Psoas muscle (tissue), 8 donors: ENCODE data around the gene TMEM247. TPM values are rescaled to one million over a fixed set of nuclear protein-coding genes. Genes with fewer than 3 reads are reported as not detected.

Source experiments
- ATAC-seq, 4 donors: fragments of 200-7000 bp; cut with Tn5 transposase; one replicate each; pipeline ENCODE4 v1.9.1; 2020; ENCODE audit warnings: moderate library complexity in 3 of 4, mild to moderate bottlenecking in 2 of 4
- DNase-seq, 2 donors: peaks; one replicate each; pipeline ENCODE4 v3.0.0-alpha.2; 2020
- H3K27ac ChIP-seq: fragments of 200-600 bp; one replicate; pipeline ENCODE4 v1.8.0; 2022
- H3K27me3 ChIP-seq, 3 donors: fragments of 200-600 bp in 1 of 3; one replicate each; pipeline versions ENCODE4 v1.6.1 to v1.8.0; 2013 to 2022; ENCODE audit warnings: low read length in 2 of 3, mild to moderate bottlenecking in 2 of 3, moderate library complexity in 1 of 3; ENCODE audit not compliant: insufficient read depth in 3 of 3
- H3K36me3 ChIP-seq, 2 donors: fragments of 200-600 bp in 1 of 2; one replicate each; pipeline versions ENCODE4 v1.6.1 to v1.8.0; 2013 to 2022; ENCODE audit warnings: low read depth in 1 of 2, mild to moderate bottlenecking in 1 of 2, moderate library complexity in 1 of 2; ENCODE audit not compliant: insufficient read depth in 1 of 2
- H3K4me1 ChIP-seq: fragments of 200-600 bp; one replicate; pipeline ENCODE4 v1.8.0; 2022
- H3K4me3 ChIP-seq: fragments of 200-600 bp; one replicate; pipeline ENCODE4 v1.8.0; 2022; ENCODE audit warnings: mild to moderate bottlenecking
- H3K9me3 ChIP-seq: fragments of 200-600 bp; one replicate; pipeline ENCODE4 v1.8.0; 2022
- WGBS, 3 donors: extraction: QIAGEN DNeasy Blood & Tissue Kit; methylation state at CpG; one replicate each; pipeline versions ENCODE4 v1.1.6 to v1.1.7; 2013; 5-methylcytosine and 5-hydroxymethylcytosine counted together
- intact Hi-C, 2 donors: fragments of 100-400 bp; cut with DNase I; formaldehyde crosslinking; loops; one replicate each; pipeline versions ENCODE4 v1.11.0 to v1.14.2; 2022
- polyA plus RNA-seq, 3 donors: library from polyadenylated mRNA; stranded (reverse); fragments of 200-250 nt; gene quantifications; one replicate each; pipeline ENCODE4 v1.2.3, GENCODE V29; 2013
- total RNA-seq, 4 donors: library from RNA; stranded (reverse); fragmentation: NEBNext Ultra II Directional in 2 of 4; extraction: Animal tissue kit (Norgen Biotek cat#: 25700) in 2 of 4; gene quantifications; one replicate each; pipeline versions ENCODE4 v1.2.1 to v1.2.4, GENCODE V29; 2021 to 2023
- TF ChIP-seq, protein P1 (sequence below): fragments of 200-600 bp; IDR thresholded peaks from one replicate; pipeline ENCODE4 v1.8.0; 2022; ENCODE audit warnings: antibody characterized with exemption
- donor health status: healthy with polysubstance abuse.
- donor health status: DM: no; HTN: no; CAD: no; lungs with moderate emphysema.
- donor health status: Bipolar disorder and iron deficiency.
- donor health status: healthy.
- donor health status: DM: yes; HTN: yes; CAD: no.
- donor health status: DM: no; HTN: no; CAD: no.
- donor health status: DM: no; HTN: no; CAD: no.
- donor health status: DM: yes; HTN: yes; CAD: no.

The TMEM247 gene
- total and polyA plus RNA-seq, 7 donors, result not detected

DNA sequence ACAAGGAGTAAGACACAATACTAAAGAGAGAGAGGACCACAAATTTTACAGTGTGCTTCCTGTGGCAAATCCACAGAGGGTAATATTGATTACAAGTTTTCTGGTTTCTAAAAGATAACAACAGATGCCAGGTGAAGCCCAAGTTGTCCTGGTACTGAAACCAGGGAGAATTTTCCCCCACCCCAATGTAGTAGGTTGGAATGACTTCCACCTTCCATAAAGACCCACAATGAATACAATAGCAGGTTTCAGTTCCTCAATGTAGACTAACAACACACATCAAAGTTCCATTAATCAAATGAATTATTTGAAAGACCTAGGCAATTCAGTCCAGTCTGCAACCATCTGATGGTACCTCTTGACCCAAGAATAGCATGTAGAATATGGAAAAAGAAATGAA lies 44.0 kb upstream of the TMEM247 start:
- TF ChIP-seq, protein P1, sequence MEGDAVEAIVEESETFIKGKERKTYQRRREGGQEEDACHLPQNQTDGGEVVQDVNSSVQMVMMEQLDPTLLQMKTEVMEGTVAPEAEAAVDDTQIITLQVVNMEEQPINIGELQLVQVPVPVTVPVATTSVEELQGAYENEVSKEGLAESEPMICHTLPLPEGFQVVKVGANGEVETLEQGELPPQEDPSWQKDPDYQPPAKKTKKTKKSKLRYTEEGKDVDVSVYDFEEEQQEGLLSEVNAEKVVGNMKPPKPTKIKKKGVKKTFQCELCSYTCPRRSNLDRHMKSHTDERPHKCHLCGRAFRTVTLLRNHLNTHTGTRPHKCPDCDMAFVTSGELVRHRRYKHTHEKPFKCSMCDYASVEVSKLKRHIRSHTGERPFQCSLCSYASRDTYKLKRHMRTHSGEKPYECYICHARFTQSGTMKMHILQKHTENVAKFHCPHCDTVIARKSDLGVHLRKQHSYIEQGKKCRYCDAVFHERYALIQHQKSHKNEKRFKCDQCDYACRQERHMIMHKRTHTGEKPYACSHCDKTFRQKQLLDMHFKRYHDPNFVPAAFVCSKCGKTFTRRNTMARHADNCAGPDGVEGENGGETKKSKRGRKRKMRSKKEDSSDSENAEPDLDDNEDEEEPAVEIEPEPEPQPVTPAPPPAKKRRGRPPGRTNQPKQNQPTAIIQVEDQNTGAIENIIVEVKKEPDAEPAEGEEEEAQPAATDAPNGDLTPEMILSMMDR, result no peak
- ATAC-seq (no peak), DNase-seq (no peak)
- Histone ChIP-seq H3K27ac (no peak overlapping the region), H3K27me3 (no peaks in the 10 kb centered on the region), H3K36me3 (no peaks in the 10 kb centered on the region), H3K4me3 (no peak overlapping the region), H3K4me1 (no peaks in the 10 kb centered on the region), H3K9me3 (no peaks in the 10 kb centered on the region)
- intact Hi-C loops, result no loop called here

DNA sequence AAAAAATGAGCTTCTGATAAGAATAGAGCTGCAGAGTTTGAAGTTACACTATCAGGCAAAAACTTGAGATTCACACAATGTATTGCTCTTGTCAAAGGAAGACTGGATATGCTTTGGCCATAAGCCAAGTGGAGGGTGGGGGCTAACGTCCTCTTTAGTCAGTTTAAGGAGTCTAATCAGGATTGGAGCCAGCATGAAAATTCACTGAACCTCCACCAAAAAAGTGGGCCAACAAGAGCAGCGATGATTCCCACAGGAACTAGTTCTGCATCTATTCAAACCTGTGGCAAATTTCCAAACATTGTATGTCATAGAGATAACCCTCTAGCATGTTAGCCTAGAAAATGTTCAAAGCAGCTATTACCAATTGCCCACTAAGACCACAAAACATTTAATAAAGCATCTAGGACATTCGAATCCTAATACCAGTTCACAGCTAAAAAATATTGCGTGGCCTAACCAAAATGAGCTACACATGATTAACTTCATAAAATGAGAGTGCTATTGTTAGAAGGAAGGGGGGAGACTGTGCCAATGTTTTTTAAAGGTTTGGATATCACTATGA lies 43.5 kb upstream of the TMEM247 start:
- Histone ChIP-seq H3K27me3 (no peaks in the 10 kb centered on the region), H3K4me1 (no peaks in the 10 kb centered on the region), H3K4me3 (no peak overlapping the region), H3K36me3 (no peaks in the 10 kb centered on the region), H3K27ac (no peak overlapping the region), H3K9me3 (no peaks in the 10 kb centered on the region)
- intact Hi-C loops, result no loop called here
- TF ChIP-seq, protein P1, result no peak
- no peak for DNase-seq
- 60 to 62% (median 61%) methylated on average over 4 of the region's 4 CpGs for WGBS, 3 donors
- no peak for ATAC-seq

DNA sequence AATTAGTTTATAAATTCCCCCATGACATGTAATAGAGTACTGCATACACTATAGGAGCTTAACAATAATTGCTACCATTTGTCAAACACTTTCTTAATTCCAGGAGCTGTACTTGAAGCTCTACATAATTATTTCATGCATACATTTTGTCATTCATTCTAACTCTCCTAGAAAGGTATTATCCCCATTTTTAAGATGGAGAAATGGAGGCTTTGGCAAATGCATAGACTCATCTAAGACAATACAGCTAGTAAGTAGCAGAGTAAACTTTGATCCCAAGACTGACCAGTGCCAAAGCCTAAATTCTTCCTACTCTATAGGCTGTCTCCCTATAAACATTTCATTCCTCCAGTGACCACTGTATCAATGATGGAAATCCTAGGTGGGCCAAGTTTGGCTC lies 42.6 kb upstream of the TMEM247 start:
- Histone ChIP-seq H3K4me1 (no peaks in the 10 kb centered on the region), H3K9me3 (no peaks in the 10 kb centered on the region), H3K27ac (no peak overlapping the region), H3K27me3 (no peaks in the 10 kb centered on the region), H3K4me3 (no peak overlapping the region), H3K36me3 (no peaks in the 10 kb centered on the region)
- TF ChIP-seq, protein P1, result no peak
- intact Hi-C loops, result no loop called here
- ATAC-seq, result no peak
- no peak for DNase-seq

DNA sequence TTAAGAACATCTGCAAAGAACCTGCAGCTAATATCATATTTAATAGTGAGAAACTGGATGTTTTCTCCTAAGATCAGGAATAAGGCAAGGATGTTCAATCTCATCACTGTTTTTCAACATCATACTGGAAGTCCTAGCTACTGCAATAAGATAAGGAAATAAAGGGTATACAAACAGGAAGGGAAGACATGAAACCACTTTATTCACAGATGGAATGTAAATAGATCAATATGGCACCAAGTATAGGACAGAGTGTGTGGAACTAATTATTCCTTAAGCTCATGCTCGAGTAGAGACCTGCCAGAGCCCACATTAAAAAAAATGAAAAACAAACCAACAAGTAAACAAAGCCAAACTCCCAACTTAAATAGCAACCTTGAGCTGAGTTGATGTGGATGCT lies 41.3 kb upstream of the TMEM247 start:
- WGBS, 3 donors, result 45 to 72% (median 50%) methylated on average over 1 of the region's 1 CpG
- Histone ChIP-seq H3K27ac (no peak overlapping the region), H3K9me3 (no peaks in the 10 kb centered on the region), H3K4me3 (no peak overlapping the region), H3K36me3 (no peaks in the 10 kb centered on the region), H3K27me3 (no peaks in the 10 kb centered on the region), H3K4me1 (no peaks in the 10 kb centered on the region)
- intact Hi-C loops, result no loop called here
- TF ChIP-seq, protein P1, result no peak
- ATAC-seq (no peak), DNase-seq (no peak)

DNA sequence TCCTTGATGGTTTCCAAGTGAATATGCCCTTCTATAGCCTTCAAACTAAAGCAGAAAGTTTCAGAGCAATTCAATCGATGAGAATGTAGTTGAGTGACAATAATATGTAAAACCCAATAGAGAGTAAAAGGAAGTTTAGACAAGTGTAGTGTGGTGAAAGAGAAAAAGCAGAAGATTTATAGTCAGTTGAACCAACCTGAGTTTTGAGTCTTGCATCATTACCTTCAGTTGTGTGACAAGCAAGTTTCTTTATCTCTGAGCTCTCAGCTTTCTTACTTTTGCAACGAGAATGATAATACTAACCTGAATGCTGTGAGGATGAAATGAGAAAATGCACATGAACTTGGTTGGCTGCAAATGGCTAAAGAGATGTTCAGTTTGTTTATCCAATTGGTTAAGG lies 40.6 kb upstream of the TMEM247 start:
- no peak for DNase-seq
- Histone ChIP-seq H3K27me3 (peaks cover 0 to 1% (median 0%) of the 10 kb centered on the region in 3 donors), H3K4me1 (no peaks in the 10 kb centered on the region), H3K27ac (no peak overlapping the region), H3K9me3 (no peaks in the 10 kb centered on the region), H3K4me3 (no peak overlapping the region), H3K36me3 (no peaks in the 10 kb centered on the region)
- intact Hi-C loops, result no loop called here
- whole genome bisulfite sequencing, 3 donors, result 74 to 85% (median 81%) methylated on average over 2 of the region's 2 CpGs
- ATAC-seq, result no peak
- TF ChIP-seq, protein P1, result no peak
